Measurements from ENCODE around the gene SLMAP.

- TF ChIP-seq, protein P1, sequence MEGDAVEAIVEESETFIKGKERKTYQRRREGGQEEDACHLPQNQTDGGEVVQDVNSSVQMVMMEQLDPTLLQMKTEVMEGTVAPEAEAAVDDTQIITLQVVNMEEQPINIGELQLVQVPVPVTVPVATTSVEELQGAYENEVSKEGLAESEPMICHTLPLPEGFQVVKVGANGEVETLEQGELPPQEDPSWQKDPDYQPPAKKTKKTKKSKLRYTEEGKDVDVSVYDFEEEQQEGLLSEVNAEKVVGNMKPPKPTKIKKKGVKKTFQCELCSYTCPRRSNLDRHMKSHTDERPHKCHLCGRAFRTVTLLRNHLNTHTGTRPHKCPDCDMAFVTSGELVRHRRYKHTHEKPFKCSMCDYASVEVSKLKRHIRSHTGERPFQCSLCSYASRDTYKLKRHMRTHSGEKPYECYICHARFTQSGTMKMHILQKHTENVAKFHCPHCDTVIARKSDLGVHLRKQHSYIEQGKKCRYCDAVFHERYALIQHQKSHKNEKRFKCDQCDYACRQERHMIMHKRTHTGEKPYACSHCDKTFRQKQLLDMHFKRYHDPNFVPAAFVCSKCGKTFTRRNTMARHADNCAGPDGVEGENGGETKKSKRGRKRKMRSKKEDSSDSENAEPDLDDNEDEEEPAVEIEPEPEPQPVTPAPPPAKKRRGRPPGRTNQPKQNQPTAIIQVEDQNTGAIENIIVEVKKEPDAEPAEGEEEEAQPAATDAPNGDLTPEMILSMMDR (IDR thresholded peaks at IDR 0.05): peak; percentile 38; the same call in 1 of the 2 replicates
- TF ChIP-seq RAD21 (IDR thresholded peaks at IDR 0.05; ENCODE audit: low read length): no peak
Observed at GRCh38 chr3:57755368-57755675, 787 bp upstream of the SLMAP start.

All from SK-N-SH (cell line).